H9 (cell line): ENCODE data around the gene GAL3ST3. TPM values are rescaled to one million over a fixed set of nuclear protein-coding genes. Genes with fewer than 3 reads are reported as not detected.

ENCODE experiments used
- DNase-seq: peaks from one replicate; pipeline ENCODE4 v3.0.0-alpha.2; 2017
- H2AFZ ChIP-seq: one replicate; pipeline ENCODE4 v1.6.1; 2013; ENCODE audit warnings: mild to moderate bottlenecking, low read length, control low read depth, moderate library complexity
- H2AK5ac ChIP-seq: 2 replicates; pipeline ENCODE4 v1.6.1; 2013; ENCODE audit warnings: low read length, control low read depth, mixed read lengths; ENCODE audit not compliant: insufficient read length
- H2BK120ac ChIP-seq: one replicate; pipeline ENCODE4 v1.6.1; 2013; ENCODE audit warnings: low read depth, mild to moderate bottlenecking, low read length, control low read depth, inconsistent platforms; ENCODE audit not compliant: poor library complexity, severe bottlenecking
- H2BK12ac ChIP-seq: 2 replicates; pipeline ENCODE4 v1.6.1; 2013; ENCODE audit warnings: low read length, control low read depth, mixed read lengths, low read depth; ENCODE audit not compliant: insufficient read length
- H2BK15ac ChIP-seq: 2 replicates; pipeline ENCODE4 v1.6.1; 2013; ENCODE audit warnings: low read depth, low read length, control low read depth
- H2BK20ac ChIP-seq: one replicate; pipeline ENCODE4 v1.6.1; 2013; ENCODE audit warnings: low read depth, mild to moderate bottlenecking, low read length, control low read depth, inconsistent platforms; ENCODE audit not compliant: poor library complexity, severe bottlenecking
- H2BK5ac ChIP-seq: 2 replicates; pipeline ENCODE4 v1.6.1; 2013; ENCODE audit warnings: low read length, control low read depth, mixed read lengths; ENCODE audit not compliant: insufficient read length
- H3K14ac ChIP-seq: 2 replicates; pipeline ENCODE4 v1.6.1; 2013; ENCODE audit warnings: low read length, control low read depth; ENCODE audit not compliant: insufficient read depth
- H3K18ac ChIP-seq: 2 replicates; pipeline ENCODE4 v1.6.1; 2013; ENCODE audit warnings: low read depth, mild to moderate bottlenecking, mixed read lengths, low read length, control low read depth; ENCODE audit not compliant: insufficient read length
- H3K23ac ChIP-seq: 2 replicates; pipeline ENCODE4 v1.6.1; 2013; ENCODE audit warnings: low read length, control low read depth, mixed read lengths, low read depth; ENCODE audit not compliant: insufficient read length
- H3K23me2 ChIP-seq: 2 replicates; pipeline ENCODE4 v1.6.1; 2013; ENCODE audit warnings: low read depth, mild to moderate bottlenecking, mixed read lengths, low read length, control low read depth; ENCODE audit not compliant: insufficient read length, poor library complexity, severe bottlenecking
- H3K27ac ChIP-seq: 2 replicates; pipeline ENCODE4 v1.5.1; 2013; ENCODE audit warnings: low read length, control low read depth, mixed read lengths, low read depth; ENCODE audit not compliant: insufficient read length
- H3K27me3 ChIP-seq: 2 replicates; pipeline ENCODE4 v1.6.1; 2013; ENCODE audit warnings: low read length, control low read depth, inconsistent platforms; ENCODE audit not compliant: insufficient read depth
- H3K4ac ChIP-seq: 2 replicates; pipeline ENCODE4 v1.6.1; 2013; ENCODE audit warnings: low read depth, mild to moderate bottlenecking, control low read depth, inconsistent platforms, low read length, moderate library complexity
- H3K4me1 ChIP-seq: 2 replicates; pipeline ENCODE4 v1.6.1; 2013; ENCODE audit warnings: low read length, control low read depth, inconsistent platforms; ENCODE audit not compliant: insufficient read depth
- H3K4me2 ChIP-seq: 2 replicates; pipeline ENCODE4 v1.6.1; 2013; ENCODE audit warnings: low read length, control low read depth, mixed read lengths; ENCODE audit not compliant: insufficient read length, insufficient read depth
- H3K56ac ChIP-seq: 2 replicates; pipeline ENCODE4 v1.6.1; 2013; ENCODE audit warnings: low read depth, mild to moderate bottlenecking, mixed read lengths, low read length, control low read depth; ENCODE audit not compliant: insufficient read length
- H3K79me1 ChIP-seq: 2 replicates; pipeline ENCODE4 v1.6.1; 2013; ENCODE audit warnings: low read depth, mild to moderate bottlenecking, moderate library complexity, low read length, control low read depth, inconsistent platforms; ENCODE audit not compliant: insufficient read depth, poor library complexity, severe bottlenecking
- H3K79me2 ChIP-seq: 2 replicates; pipeline ENCODE4 v1.6.1; 2013; ENCODE audit warnings: low read length, control low read depth, inconsistent platforms; ENCODE audit not compliant: insufficient read depth
- H3K9ac ChIP-seq: 2 replicates; pipeline ENCODE4 v1.6.1; 2013; ENCODE audit warnings: low read length, control low read depth, mixed read lengths; ENCODE audit not compliant: insufficient read length; ENCODE audit errors: extremely low read depth
- H3K9me3 ChIP-seq: one replicate; pipeline ENCODE4 v1.6.1; 2013; ENCODE audit warnings: low read depth, low read length, inconsistent platforms; ENCODE audit not compliant: control insufficient read depth
- H3T11ph ChIP-seq: one replicate; pipeline ENCODE4 v1.6.1; 2013; ENCODE audit warnings: mild to moderate bottlenecking, low read length, control low read depth, inconsistent platforms
- H4K20me1 ChIP-seq: one replicate; pipeline ENCODE4 v1.6.1; 2013; ENCODE audit not compliant: control insufficient read depth, insufficient read length, insufficient read depth
- H4K5ac ChIP-seq: 2 replicates; pipeline ENCODE4 v1.6.1; 2013; ENCODE audit warnings: low read depth, mild to moderate bottlenecking, mixed read lengths, low read length, control low read depth; ENCODE audit not compliant: insufficient read length
- H4K8ac ChIP-seq: replicated peaks from 2 replicates; pipeline ENCODE4 v1.6.1; 2013; ENCODE audit warnings: low read length, control low read depth, mixed read lengths, low read depth; ENCODE audit not compliant: insufficient read length
- H4K91ac ChIP-seq: 2 replicates; pipeline ENCODE4 v1.6.1; 2013; ENCODE audit warnings: low read depth, mild to moderate bottlenecking, moderate library complexity, mixed read lengths, low read length, control low read depth; ENCODE audit not compliant: insufficient read length
- H3K27ac Mint-ChIP-seq, 3 experiments: 2 replicates in 2 of 3; 3 replicates in 1 of 3; pipeline ENCODE4 v1.8.0; 2020 to 2021; ENCODE audit warnings: mixed read lengths in 3 of 3, mild to moderate bottlenecking in 1 of 3, moderate library complexity in 1 of 3
- H3K27me3 Mint-ChIP-seq: 2 replicates; pipeline ENCODE4 v1.8.0; 2021; ENCODE audit warnings: low read depth, mild to moderate bottlenecking, moderate library complexity, mixed read lengths
- H3K36me3 Mint-ChIP-seq, 3 experiments: 2 replicates in 2 of 3; 3 replicates in 1 of 3; pipeline ENCODE4 v1.8.0; 2020 to 2021; ENCODE audit warnings: low read depth in 3 of 3, mixed read lengths in 3 of 3; ENCODE audit not compliant: insufficient read depth in 1 of 3
- H3K4me1 Mint-ChIP-seq, 2 experiments: 2 replicates each; pipeline ENCODE4 v1.8.0; 2020; ENCODE audit warnings: mixed read lengths in 2 of 2
- H3K4me3 Mint-ChIP-seq, 2 experiments: 2 replicates in 1 of 2; 3 replicates in 1 of 2; pipeline ENCODE4 v1.8.0; 2020 to 2021; ENCODE audit warnings: mild to moderate bottlenecking in 2 of 2, mixed read lengths in 2 of 2, moderate library complexity in 1 of 2
- H3K9me3 Mint-ChIP-seq, 2 experiments: 2 replicates in 1 of 2; 3 replicates in 1 of 2; pipeline ENCODE4 v1.8.0; 2020; ENCODE audit warnings: mild to moderate bottlenecking in 2 of 2, mixed read lengths in 2 of 2, moderate library complexity in 1 of 2
- WGBS: extraction: QIAGEN DNeasy Blood & Tissue Kit; methylation state at CpG from one replicate; pipeline ENCODE4 v1.1.7; 2013; ENCODE audit warnings: missing lambda C conversion rate, low lambda C conversion rate, mixed read lengths; ENCODE audit not compliant: insufficient read length; ENCODE audit errors: extremely low coverage; 5-methylcytosine and 5-hydroxymethylcytosine counted together
- total RNA-seq: library from RNA; stranded (reverse); gene quantifications from 2 replicates; pipeline ENCODE4 v1.2.1, GENCODE V29; 2021
- TF ChIP-seq, protein P1 (sequence below): fragments of 200-600 bp; sonication (generic); conservative IDR thresholded peaks from 3 replicates; pipeline ENCODE4 v1.8.0; 2021; ENCODE audit warnings: antibody characterized with exemption, mild to moderate bottlenecking

Gene GAL3ST3
- total RNA-seq, 1 experiment from 2014 or later, result 17.2 TPM

DNA sequence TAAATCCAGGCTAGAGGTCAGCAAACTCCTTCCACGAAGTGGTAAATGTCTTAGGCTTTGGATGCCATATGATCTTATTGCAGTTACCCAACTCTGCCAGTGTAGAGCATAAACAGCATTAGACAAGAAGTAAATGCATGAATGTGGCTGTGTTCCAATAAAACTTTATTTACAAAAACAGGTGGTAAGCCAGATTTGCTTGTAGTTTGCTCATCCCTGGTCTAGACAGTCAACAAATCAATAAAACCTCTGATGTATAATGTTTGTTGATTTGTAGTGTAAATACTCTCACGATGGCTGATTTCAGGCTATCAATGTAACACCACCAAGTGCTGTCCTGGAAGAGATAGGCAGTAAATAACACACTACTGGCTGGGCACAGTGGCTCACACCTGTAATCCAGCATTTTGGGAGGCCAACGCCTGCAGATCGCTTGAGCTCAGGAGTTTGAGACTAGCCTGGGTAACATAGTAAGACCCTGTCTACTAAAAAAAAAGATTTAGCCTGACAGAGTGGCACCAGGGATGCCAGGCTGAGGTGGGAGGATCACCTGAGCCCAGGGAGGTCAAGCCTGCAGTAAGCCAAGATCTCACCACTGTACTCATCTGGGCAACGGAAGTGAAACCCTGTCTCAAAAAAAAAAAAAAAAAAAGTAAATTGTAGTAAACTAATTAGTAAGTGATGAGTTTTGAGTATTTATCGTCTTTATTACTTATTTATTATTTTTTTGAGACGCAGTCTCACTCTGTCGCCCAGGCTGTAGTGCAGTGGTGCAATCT is 15.8 kb downstream of the GAL3ST3 start:
- Histone ChIP-seq H3K4ac (no peak overlapping the region), H2BK12ac (no peak overlapping the region), H4K91ac (no peak overlapping the region), H2BK20ac (no peak overlapping the region), H3K79me2 (no peaks in the 10 kb centered on the region), H3K14ac (no peak overlapping the region), H2AK5ac (no peak overlapping the region), H3K18ac (no peak overlapping the region), H3K23me2 (no peaks in the 10 kb centered on the region), H2BK15ac (no peak overlapping the region), H4K8ac (no peak overlapping the region), H3K4me1 (no peaks in the 10 kb centered on the region), H3K27ac (no peak overlapping the region), H3K4me2 (no peak overlapping the region), H3K9ac (no peak overlapping the region), H3K9me3 (peaks cover 8% of the 10 kb centered on the region), H3T11ph (no peak overlapping the region), H2BK5ac (no peak overlapping the region), H3K79me1 (no peaks in the 10 kb centered on the region), H4K20me1 (no peaks in the 10 kb centered on the region), H3K27me3 (no peaks in the 10 kb centered on the region), H2BK120ac (no peak overlapping the region), H2AFZ (no peak overlapping the region), H4K5ac (no peak overlapping the region), H3K56ac (no peak overlapping the region), H3K23ac (no peak overlapping the region)
- peaks cover 28% of the 10 kb centered on the region for H3K27me3 Mint-ChIP-seq
- DNase-seq, result no peak
- H3K27ac Mint-ChIP-seq, result no peak overlapping the region
- WGBS, result no CpG with 5 or more reads among the region's 8 CpGs
- H3K9me3 Mint-ChIP-seq, result peaks cover 18 to 19% of the 10 kb centered on the region in 2 experiments
- peaks cover 0 to 3% (median 3%) of the 10 kb centered on the region in 3 experiments; a peak in 3 of 7 replicates for H3K36me3 Mint-ChIP-seq
- TF ChIP-seq, protein P1, sequence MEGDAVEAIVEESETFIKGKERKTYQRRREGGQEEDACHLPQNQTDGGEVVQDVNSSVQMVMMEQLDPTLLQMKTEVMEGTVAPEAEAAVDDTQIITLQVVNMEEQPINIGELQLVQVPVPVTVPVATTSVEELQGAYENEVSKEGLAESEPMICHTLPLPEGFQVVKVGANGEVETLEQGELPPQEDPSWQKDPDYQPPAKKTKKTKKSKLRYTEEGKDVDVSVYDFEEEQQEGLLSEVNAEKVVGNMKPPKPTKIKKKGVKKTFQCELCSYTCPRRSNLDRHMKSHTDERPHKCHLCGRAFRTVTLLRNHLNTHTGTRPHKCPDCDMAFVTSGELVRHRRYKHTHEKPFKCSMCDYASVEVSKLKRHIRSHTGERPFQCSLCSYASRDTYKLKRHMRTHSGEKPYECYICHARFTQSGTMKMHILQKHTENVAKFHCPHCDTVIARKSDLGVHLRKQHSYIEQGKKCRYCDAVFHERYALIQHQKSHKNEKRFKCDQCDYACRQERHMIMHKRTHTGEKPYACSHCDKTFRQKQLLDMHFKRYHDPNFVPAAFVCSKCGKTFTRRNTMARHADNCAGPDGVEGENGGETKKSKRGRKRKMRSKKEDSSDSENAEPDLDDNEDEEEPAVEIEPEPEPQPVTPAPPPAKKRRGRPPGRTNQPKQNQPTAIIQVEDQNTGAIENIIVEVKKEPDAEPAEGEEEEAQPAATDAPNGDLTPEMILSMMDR, result no peak
- H3K4me1 Mint-ChIP-seq, result no peaks in the 10 kb centered on the region
- no peak overlapping the region for H3K4me3 Mint-ChIP-seq
